ENCODE measurements around the gene FAM47E. TPM values are rescaled to one million over a fixed set of nuclear protein-coding genes. Genes with fewer than 3 reads are reported as not detected.

Gene FAM47E
- total and polyA plus RNA-seq, 4 donors, result 0.85 to 2.5 (median 1.7) TPM

DNA sequence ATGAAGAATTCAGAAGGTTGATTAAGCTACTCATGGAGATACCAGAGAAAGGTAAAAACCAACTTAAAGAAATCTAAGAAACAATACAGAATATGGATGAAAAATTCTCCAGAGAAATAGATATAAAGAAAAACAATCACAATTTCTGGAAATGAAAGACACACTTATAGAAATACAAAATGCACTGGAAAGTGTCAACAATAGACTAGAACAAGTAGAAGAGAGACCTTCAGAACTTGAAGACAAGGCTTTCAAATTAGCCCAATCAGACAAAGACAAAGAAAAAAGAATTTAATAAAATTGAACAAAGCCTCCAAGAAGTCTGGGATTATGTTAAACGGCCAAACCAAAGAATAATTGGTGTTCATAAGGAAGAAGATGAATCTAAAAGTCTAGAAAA lies 64.6 kb downstream of the FAM47E start (continued):
- TF ChIP-seq, protein P1, sequence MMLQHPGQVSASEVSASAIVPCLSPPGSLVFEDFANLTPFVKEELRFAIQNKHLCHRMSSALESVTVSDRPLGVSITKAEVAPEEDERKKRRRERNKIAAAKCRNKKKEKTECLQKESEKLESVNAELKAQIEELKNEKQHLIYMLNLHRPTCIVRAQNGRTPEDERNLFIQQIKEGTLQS (IDR thresholded peaks at IDR 0.05), result no peak
- no peak for TF ChIP-seq JUND (IDR thresholded peaks at IDR 0.05)
- no peak for TF ChIP-seq SP1 (IDR thresholded peaks at IDR 0.05)
- no peak for TF ChIP-seq TAF1 (conservative IDR thresholded peaks at IDR 0.05)

DNA sequence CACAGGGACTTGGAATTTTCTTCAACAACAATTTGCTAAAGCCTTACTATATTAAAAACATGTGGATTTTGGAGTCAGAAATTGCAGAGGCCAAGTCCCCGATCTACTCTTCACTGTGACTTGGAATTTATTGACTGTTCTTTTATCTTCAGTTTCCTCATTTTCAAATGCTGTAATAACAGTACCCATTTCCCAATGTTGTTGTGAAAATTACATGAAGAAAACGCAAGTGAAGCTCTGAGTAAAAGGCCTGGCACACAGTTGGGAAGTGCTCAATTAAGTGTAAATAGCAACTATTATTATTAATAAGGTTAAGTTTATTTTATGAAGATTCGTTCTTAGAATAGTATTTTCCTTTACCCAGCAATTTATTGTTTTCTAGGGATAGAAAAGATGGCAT lies 70.7 kb downstream of the FAM47E start:
- no peaks in the 10 kb centered on the region for H3K27me3 ChIP-seq (ENCODE audit: control insufficient read depth in 4 of 4, insufficient read depth in 4 of 4, low read length in 3 of 4)
- H3K4me1 ChIP-seq (ENCODE audit: control insufficient read depth in 4 of 4, insufficient read depth in 4 of 4, low read length in 3 of 4), result no peaks in the 10 kb centered on the region
- H3K9ac ChIP-seq (ENCODE audit: low read depth in 1 of 2, low read length in 2 of 2), result no peak overlapping the region
- peaks cover 4 to 9% (median 7%) of the 10 kb centered on the region in 4 donors for H3K9me3 ChIP-seq (ENCODE audit: control insufficient read depth in 4 of 4, low read length in 3 of 4)
- 88% methylated on average over 3 of the region's 3 CpGs for WGBS
- H3K27ac ChIP-seq (ENCODE audit: low read depth in 1 of 2, low read length in 2 of 2), result no peak overlapping the region
- DNase-seq (ENCODE audit: low spot score), result no peak
- H3K36me3 ChIP-seq (ENCODE audit: control insufficient read depth in 4 of 4, insufficient read depth in 3 of 4, low read depth in 1 of 4, low read length in 3 of 4), result no peaks in the 10 kb centered on the region
- H3K4me3 ChIP-seq (ENCODE audit: low read depth in 1 of 3, low read length in 3 of 3), result no peak overlapping the region
- TF ChIP-seq RXRA (IDR thresholded peaks at IDR 0.05), result no peak

DNA sequence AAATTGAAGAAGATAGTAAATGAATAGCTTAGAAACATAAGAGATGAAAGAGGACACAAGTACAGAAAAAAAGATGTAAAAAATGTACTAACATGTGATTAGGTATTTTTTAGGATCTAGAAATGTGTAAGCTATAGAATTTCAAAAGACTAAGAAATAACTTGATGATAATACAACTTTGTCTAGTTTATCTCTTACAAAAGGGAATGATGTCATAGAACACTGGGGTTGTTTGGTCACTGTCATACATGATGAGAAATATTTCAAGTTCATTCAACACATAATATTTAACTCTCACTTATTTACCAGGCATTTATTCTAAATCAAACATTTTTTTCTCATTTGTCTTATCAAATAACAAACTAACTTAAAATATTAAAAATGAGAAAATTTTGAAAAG lies 73.6 kb downstream of the FAM47E start:
- no peaks in the 10 kb centered on the region for H3K27me3 ChIP-seq (ENCODE audit: control insufficient read depth in 4 of 4, insufficient read depth in 4 of 4, low read length in 3 of 4)
- peaks cover 4 to 9% (median 7%) of the 10 kb centered on the region in 4 donors for H3K9me3 ChIP-seq (ENCODE audit: control insufficient read depth in 4 of 4, low read length in 3 of 4)
- no peak for DNase-seq (ENCODE audit: low spot score)
- no peak overlapping the region for H3K9ac ChIP-seq (ENCODE audit: low read depth in 1 of 2, low read length in 2 of 2)
- no peak overlapping the region for H3K4me3 ChIP-seq (ENCODE audit: low read depth in 1 of 3, low read length in 3 of 3)
- no peak for TF ChIP-seq RXRA (IDR thresholded peaks at IDR 0.05)
- TF ChIP-seq NR2F2 (IDR thresholded peaks at IDR 0.05), result no peak
- TF ChIP-seq EGR1 (IDR thresholded peaks at IDR 0.05; ENCODE audit: low read depth in 2 of 2), result no peak
- no peak for TF ChIP-seq TAF1 (conservative IDR thresholded peaks at IDR 0.05)
- TF ChIP-seq, protein P1 (IDR thresholded peaks at IDR 0.05), result no peak
- no peak for TF ChIP-seq FOXA1 (IDR thresholded peaks at IDR 0.05)
- no peak overlapping the region for H3K27ac ChIP-seq (ENCODE audit: low read depth in 1 of 2, low read length in 2 of 2)
- H3K4me1 ChIP-seq (ENCODE audit: control insufficient read depth in 4 of 4, insufficient read depth in 4 of 4, low read length in 3 of 4), result no peaks in the 10 kb centered on the region
- peaks cover 0 to 2% (median 0%) of the 10 kb centered on the region in 4 donors for H3K36me3 ChIP-seq (ENCODE audit: control insufficient read depth in 4 of 4, insufficient read depth in 3 of 4, low read depth in 1 of 4, low read length in 3 of 4)

DNA sequence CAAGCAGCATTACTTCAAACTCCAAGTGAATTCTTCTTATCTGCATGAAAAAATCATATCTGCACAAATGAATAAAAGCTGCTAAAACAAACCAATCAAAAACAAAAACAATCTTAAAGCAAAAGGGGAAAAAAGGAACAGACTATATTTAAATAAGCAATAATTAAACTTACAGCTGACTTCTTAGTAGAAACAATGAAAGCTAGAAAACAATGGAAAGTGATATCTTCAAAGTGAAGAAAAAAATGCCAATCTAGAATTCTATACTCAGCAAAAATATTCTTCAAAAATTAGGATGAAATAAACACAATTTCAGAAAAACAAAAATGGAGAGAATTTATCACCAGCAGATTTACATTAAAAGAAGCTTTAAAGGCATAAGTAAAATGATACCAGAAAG lies 75.0 kb downstream of the FAM47E start:
- peaks cover 0 to 2% (median 0%) of the 10 kb centered on the region in 4 donors for H3K36me3 ChIP-seq (ENCODE audit: control insufficient read depth in 4 of 4, insufficient read depth in 3 of 4, low read depth in 1 of 4, low read length in 3 of 4)
- no peak overlapping the region for H3K27ac ChIP-seq (ENCODE audit: low read depth in 1 of 2, low read length in 2 of 2)
- DNase-seq (ENCODE audit: low spot score), result no peak
- H3K9me3 ChIP-seq (ENCODE audit: control insufficient read depth in 4 of 4, low read length in 3 of 4), result peaks cover 4 to 9% (median 7%) of the 10 kb centered on the region in 4 donors
- H3K4me3 ChIP-seq (ENCODE audit: low read depth in 1 of 3, low read length in 3 of 3), result no peak overlapping the region
- TF ChIP-seq, protein P2, sequence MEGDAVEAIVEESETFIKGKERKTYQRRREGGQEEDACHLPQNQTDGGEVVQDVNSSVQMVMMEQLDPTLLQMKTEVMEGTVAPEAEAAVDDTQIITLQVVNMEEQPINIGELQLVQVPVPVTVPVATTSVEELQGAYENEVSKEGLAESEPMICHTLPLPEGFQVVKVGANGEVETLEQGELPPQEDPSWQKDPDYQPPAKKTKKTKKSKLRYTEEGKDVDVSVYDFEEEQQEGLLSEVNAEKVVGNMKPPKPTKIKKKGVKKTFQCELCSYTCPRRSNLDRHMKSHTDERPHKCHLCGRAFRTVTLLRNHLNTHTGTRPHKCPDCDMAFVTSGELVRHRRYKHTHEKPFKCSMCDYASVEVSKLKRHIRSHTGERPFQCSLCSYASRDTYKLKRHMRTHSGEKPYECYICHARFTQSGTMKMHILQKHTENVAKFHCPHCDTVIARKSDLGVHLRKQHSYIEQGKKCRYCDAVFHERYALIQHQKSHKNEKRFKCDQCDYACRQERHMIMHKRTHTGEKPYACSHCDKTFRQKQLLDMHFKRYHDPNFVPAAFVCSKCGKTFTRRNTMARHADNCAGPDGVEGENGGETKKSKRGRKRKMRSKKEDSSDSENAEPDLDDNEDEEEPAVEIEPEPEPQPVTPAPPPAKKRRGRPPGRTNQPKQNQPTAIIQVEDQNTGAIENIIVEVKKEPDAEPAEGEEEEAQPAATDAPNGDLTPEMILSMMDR (IDR thresholded peaks at IDR 0.05; ENCODE audit: low read depth, low read length, missing input control), result no peak
- no peak for TF ChIP-seq YY1 (IDR thresholded peaks at IDR 0.05)
- no peak for TF ChIP-seq FOXA2 (IDR thresholded peaks at IDR 0.05)
- no peak for TF ChIP-seq SP1 (IDR thresholded peaks at IDR 0.05)
- TF ChIP-seq, protein P3, sequence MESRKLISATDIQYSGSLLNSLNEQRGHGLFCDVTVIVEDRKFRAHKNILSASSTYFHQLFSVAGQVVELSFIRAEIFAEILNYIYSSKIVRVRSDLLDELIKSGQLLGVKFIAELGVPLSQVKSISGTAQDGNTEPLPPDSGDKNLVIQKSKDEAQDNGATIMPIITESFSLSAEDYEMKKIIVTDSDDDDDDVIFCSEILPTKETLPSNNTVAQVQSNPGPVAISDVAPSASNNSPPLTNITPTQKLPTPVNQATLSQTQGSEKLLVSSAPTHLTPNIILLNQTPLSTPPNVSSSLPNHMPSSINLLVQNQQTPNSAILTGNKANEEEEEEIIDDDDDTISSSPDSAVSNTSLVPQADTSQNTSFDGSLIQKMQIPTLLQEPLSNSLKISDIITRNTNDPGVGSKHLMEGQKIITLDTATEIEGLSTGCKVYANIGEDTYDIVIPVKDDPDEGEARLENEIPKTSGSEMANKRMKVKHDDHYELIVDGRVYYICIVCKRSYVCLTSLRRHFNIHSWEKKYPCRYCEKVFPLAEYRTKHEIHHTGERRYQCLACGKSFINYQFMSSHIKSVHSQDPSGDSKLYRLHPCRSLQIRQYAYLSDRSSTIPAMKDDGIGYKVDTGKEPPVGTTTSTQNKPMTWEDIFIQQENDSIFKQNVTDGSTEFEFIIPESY (IDR thresholded peaks at IDR 0.05), result no peak
- no peaks in the 10 kb centered on the region for H3K27me3 ChIP-seq (ENCODE audit: control insufficient read depth in 4 of 4, insufficient read depth in 4 of 4, low read length in 3 of 4)
- no peak overlapping the region for H3K9ac ChIP-seq (ENCODE audit: low read depth in 1 of 2, low read length in 2 of 2)
- no peaks in the 10 kb centered on the region for H3K4me1 ChIP-seq (ENCODE audit: control insufficient read depth in 4 of 4, insufficient read depth in 4 of 4, low read length in 3 of 4)

Other genes starting within 250 kb of the FAM47E start
- gene CXCL9, start 244.2 kb upstream of the FAM47E start, total RNA-seq, result 1 to 10 TPM; 1.4 to 2.3 TPM
- gene CXCL9, start 244.2 kb upstream of the FAM47E start, polyA plus RNA-seq, result 1 to 10 TPM in 1 of 2 donors, under 1 TPM in 1; 0.22 to 1.3 TPM
- gene CXCL10, start 228.2 kb upstream of the FAM47E start, total RNA-seq, result 1 to 10 TPM in 1 of 2 donors, under 1 TPM in 1; 0.84 to 9.4 TPM
- 1 to 10 TPM; 1.1 to 1.4 TPM for gene CXCL10, start 228.2 kb upstream of the FAM47E start, polyA plus RNA-seq
- under 1 TPM in 1 of 2 donors, not detected in 1; 0.79 TPM for gene CXCL11, start 215.7 kb upstream of the FAM47E start, total RNA-seq
- under 1 TPM in 1 of 2 donors, not detected in 1; 0.27 TPM for gene CXCL11, start 215.7 kb upstream of the FAM47E start, polyA plus RNA-seq
- gene ART3, start 177.0 kb upstream of the FAM47E start, total RNA-seq, result under 1 TPM in 1 of 2 donors, not detected in 1; 0.08 TPM
- not detected for gene ART3, start 177.0 kb upstream of the FAM47E start, polyA plus RNA-seq
- gene NUP54, start 103.3 kb upstream of the FAM47E start, total RNA-seq, result 10 to 100 TPM; 20.2 to 29.3 TPM
- gene NUP54, start 103.3 kb upstream of the FAM47E start, polyA plus RNA-seq, result 10 to 100 TPM in 1 of 2 donors, 1 to 10 TPM in 1; 8.3 to 12.8 TPM
- 100 to 1,000 TPM in 1 of 2 donors, 10 to 100 TPM in 1; 81.0 to 136 TPM for gene SCARB2, start 37.9 kb upstream of the FAM47E start, total RNA-seq
- 10 to 100 TPM; 58.2 to 66.5 TPM for gene SCARB2, start 37.9 kb upstream of the FAM47E start, polyA plus RNA-seq
- gene STBD1, start 55.0 kb downstream of the FAM47E start, total RNA-seq, result 10 to 100 TPM; 10.3 to 18.9 TPM
- gene STBD1, start 55.0 kb downstream of the FAM47E start, polyA plus RNA-seq, result 10 to 100 TPM; 41.7 to 42.5 TPM
- 1 to 10 TPM in 1 of 2 donors, under 1 TPM in 1; 0.28 to 4.0 TPM for gene CCDC158, start 169.4 kb downstream of the FAM47E start, total RNA-seq
- gene CCDC158, start 169.4 kb downstream of the FAM47E start, polyA plus RNA-seq, result 1 to 10 TPM in 1 of 2 donors, under 1 TPM in 1; 0.44 to 1.8 TPM
- gene SHROOM3, start 183.5 kb downstream of the FAM47E start, total RNA-seq, result 10 to 100 TPM in 1 of 2 donors, 1 to 10 TPM in 1; 4.7 to 25.8 TPM
- 1 to 10 TPM; 8.2 to 9.1 TPM for gene SHROOM3, start 183.5 kb downstream of the FAM47E start, polyA plus RNA-seq

All from liver (tissue), 9 donors.